GM10847 (cell line): ENCODE results near the gene PERM1.

Experiments
- POLR2A ChIP-seq: IDR thresholded peaks from 2 replicates; pipeline ENCODE4 v1.6.1; 2011; ENCODE audit not compliant: insufficient read length; ENCODE audit errors: extremely low read depth

The PERM1 gene

GRCh38 chr1:981955-982558, at the start of gene PERM1:
Gene PERM1, minus strand, starts transcription at chr1:982093. Its CDS starts 1,064 bp downstream, at chr1:981029.
- TF ChIP-seq POLR2A = no peak

DNA sequence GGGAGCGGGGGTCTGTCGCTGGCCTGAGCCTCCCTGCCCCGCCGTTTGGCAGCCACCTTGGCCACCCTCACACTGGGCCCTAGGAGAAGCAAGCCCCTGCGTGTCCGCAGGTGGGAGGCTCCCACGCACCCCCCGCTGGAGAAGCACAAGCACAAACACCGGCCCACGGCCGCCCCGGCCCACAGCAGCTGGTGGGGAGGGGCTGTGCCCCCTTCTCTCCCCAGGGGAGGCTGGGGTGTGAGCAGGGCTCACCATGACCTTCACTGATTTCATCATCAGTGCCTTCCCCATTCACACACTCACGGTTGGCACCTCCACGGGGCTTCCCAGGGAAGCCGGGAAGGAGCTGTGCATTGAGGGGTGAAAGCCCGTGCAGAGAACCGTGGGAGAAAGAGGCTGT, 45.9 kb upstream of the PERM1 start:
- no peak for TF ChIP-seq POLR2A

DNA sequence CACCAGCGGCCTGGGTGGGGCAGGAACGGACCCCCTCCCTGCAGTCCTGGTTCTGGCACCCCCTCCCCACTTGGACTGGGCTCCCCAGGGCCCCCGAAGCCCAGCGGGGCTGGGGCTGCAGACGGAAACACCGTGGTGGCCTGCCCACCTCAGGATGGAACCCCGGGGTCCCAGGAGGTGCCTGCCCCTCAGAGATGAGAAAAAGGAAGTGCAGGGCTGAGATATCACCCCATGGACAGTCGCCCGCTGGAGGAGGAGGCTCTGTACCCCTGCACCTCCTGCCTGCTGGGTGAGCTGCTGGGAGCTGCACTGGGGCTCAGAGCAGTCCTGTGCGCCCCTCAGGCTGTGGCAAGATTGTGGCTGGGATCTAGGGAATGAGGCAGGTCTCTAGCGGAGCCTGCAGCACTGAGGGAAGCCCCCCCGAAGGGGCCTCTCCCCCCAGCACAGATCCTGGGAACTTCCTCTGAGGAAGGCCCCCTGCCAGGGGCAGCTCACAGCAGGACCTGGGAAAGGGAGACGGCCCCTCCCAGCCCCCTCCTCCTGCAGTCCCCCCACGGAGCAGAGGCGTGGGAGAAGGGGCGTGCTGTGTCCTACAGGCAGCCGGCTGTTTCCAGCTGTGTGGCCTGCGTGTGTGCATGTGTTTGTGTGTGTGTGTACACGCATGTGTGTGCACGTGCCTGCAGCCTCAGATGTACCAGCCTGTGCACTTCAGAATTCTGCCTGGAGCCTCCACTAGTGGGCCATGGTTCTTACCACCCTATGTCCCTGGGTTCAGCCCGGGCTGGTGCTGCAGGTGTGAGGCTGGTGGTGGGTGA, 44.9 kb upstream of the PERM1 start:
- no peak for TF ChIP-seq POLR2A

GRCh38 chr1:1025730-1026129, 43.8 kb upstream of the PERM1 start:
- no peak for TF ChIP-seq POLR2A

GRCh38 chr1:1024771-1025699, 43.1 kb upstream of the PERM1 start:
- no peak for TF ChIP-seq POLR2A

DNA sequence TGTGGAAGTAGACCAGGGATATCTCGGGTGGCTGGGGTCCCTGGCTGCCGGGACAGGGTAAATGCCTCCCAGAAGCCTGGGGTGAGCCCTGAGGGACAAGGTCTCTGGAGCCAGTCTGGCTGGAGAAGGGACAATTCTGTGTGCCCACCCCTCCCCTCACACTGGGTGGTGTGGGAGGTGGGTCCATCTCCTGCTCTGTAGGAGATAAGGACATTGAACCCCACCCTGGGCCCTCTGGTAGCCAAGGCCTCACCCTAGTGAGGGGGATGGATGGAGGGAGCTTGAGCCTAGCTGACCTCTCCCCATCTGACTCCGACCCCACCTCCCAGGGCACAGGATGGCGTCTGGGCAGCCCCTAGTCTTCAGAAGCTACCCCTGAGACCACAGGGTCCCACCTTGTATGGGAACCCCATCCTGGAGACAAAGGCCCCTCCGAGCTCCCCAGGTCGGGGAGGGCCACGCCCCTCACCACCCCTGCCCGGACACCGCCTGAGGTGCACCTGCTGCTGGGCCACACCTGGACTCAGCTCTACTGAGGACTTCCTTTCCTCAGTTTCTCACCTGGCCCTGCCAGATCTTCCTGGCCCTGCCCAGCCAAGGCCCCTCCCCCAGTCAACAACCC, 42.4 kb upstream of the PERM1 start:
- TF ChIP-seq POLR2A = no peak

DNA sequence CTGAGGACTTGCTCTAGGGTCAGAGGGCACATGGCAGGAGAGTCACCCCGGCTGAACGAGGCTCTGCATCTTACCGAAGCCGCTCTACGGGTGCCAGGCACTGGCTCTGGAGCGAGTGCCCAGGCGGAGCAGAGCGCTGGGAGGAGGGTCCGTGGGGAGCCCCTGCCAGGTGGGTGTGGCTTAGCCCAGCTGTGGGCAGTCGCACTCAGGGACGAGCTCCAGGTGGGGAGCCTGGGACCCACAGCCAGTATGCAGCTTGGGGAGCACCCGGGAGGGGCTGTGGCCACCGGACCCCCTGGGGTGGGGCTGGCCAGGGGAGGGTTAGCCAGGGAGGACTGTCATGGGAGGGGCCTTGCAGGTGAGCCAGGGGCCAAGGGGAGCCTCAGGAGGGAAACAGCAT, 41.8 kb upstream of the PERM1 start:
- no peak for TF ChIP-seq POLR2A

DNA sequence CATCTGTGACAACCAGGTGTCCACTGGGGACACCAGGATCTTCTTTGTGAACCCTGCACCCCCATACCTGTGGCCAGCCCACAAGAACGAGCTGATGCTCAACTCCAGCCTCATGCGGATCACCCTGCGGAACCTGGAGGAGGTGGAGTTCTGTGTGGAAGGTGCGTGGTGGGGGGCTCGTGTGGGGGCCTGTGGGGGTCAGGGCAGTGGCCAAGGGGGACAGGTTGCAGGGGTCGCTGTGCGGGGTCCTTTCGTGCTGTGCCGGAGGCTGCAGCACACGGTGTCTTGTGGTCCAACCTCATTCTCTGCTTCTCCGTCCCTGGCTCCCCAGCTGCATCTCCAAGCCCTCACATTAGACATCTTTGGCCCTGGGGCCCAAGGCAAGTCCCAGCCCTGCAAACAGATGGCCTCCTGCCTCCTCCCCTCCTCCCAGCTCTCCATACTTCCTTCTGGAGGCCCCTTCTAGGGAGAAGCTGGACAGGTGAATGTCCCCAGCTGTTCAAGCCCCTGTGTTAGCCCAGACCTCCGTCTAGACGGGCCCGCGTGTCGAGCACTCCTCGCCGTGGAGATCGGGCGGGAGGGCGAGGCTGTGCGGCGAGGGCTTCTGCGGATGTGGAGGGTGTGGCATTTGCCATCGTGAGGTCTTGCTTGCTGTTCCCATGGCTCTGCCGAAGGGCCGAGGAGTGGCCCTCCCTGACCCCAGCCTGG, 40.6 kb upstream of the PERM1 start:
- no peak for TF ChIP-seq POLR2A

GRCh38 chr1:1021920-1022259, 40.0 kb upstream of the PERM1 start:
- TF ChIP-seq POLR2A = no peak

DNA sequence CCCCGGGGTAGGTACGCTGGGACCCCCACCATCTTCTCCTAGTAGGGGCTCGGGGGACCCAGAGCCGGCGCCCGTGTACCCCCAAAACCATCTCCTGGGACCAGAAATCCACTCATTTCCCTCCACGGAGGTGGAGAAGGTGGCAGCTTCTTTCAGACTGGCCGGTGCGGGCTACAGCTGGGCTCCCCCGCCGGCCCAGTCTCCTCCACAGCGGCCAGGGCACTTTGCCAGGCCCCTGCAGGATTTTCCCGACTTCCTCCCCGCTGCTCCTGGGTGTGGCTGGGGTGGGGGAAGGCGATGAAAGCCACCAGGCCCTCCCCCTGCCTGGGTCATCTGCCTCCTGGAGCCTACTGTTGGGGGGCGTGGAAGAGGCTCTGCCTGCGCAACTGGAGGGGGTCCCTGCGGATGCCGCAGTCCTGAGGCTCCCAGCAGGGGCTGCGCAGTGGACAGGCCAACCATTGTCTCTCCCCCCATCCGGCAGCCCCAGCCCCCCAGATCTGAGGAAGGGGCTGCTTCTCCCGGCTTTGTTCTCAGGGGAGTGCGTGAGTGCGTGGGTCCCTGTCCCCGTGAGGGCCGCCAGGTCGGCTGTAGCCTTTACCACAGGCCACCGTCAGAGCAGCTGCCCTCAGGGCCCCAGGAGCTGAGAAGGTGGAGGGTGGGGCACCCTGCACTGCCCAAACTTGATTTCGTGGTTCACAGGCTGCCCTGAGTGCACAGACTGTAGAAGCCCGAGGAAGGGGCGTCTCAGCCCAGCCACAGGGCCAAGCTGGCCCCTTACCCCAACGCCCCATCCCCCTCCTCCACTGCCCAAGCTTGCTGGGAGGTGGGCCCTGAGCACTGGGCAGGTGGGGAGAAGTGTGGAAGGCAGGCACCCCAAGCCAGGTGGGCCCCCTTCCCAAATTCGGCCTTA, 39.4 kb upstream of the PERM1 start:
- TF ChIP-seq POLR2A = no peak

- TF ChIP-seq POLR2A = peak; percentile 3
Measured at GRCh38 chr1:1020415-1021009, 38.6 kb upstream of the PERM1 start.

DNA sequence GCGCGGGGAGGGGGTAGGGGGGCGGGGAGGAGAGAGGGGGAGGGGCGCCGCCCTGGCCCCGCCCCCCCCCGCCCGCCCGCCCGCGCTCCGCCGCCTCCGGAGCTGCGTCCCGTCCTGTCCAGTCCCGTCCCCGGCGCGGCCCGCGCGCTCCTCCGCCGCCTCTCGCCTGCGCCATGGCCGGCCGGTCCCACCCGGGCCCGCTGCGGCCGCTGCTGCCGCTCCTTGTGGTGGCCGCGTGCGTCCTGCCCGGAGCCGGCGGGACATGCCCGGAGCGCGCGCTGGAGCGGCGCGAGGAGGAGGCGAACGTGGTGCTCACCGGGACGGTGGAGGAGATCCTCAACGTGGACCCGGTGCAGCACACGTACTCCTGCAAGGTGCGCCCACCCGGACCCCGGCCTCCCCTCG, 38.1 kb upstream of the PERM1 start, which contains the start of gene AGRN:
AGRN (plus strand) TSS at position 121 of the 405 bp plus-strand sequence; CDS start at position 174, 53 bp downstream.
- peak; percentile 27 for TF ChIP-seq POLR2A
